Bronchial epithelial cell (primary cell): ENCODE measurements around the gene SEMA4D. TPM values are rescaled to one million over a fixed set of nuclear protein-coding genes. Genes with fewer than 3 reads are reported as not detected.

Source experiments
- DNase-seq: peaks from one replicate; pipeline ENCODE4 v3.0.0-alpha.2; 2010; ENCODE audit warnings: low read depth
- FAIRE-seq: peaks from 2 replicates; lab custom pipeline; 2011; peaks lifted over from hg19 to GRCh38; lab: Jason Lieb, UNC
- H3K27me3 ChIP-seq: 2 replicates; pipeline ENCODE4 v1.5.1; 2011; ENCODE audit warnings: low read length; ENCODE audit not compliant: control insufficient read depth, insufficient read depth
- H3K36me3 ChIP-seq: 2 replicates; pipeline ENCODE4 v1.5.1; 2011; ENCODE audit warnings: low read length; ENCODE audit not compliant: control insufficient read depth, insufficient read depth
- H3K4me3 ChIP-seq: 2 replicates; pipeline ENCODE4 v1.5.1; 2011; ENCODE audit warnings: mild to moderate bottlenecking, low read depth, low read length, control low read depth
- CTCF ChIP-seq: IDR thresholded peaks from 2 replicates; pipeline ENCODE4 v1.5.1; 2011; ENCODE audit warnings: mild to moderate bottlenecking, moderate library complexity, low read length, control low read depth, inconsistent platforms; ENCODE audit not compliant: insufficient read depth, severe bottlenecking
- total RNA-seq: library from RNA; depleted of rRNA; stranded (reverse); fragments of >200 nt; gene quantifications from 2 replicates; pipeline ENCODE4 v1.2.1, GENCODE V29; 2014

Gene SEMA4D
- total RNA-seq, 1 donor from 2014 or later: 1.8 TPM

GRCh38 chr9:89368978-89369377 is 128.9 kb downstream of the SEMA4D start:
- no peak for TF ChIP-seq CTCF
- FAIRE-seq (no peak), DNase-seq (no peak)
- Histone ChIP-seq H3K36me3 (no peaks in the 10 kb centered on the region), H3K4me3 (no peak overlapping the region), H3K27me3 (no peaks in the 10 kb centered on the region)

- Histone ChIP-seq H3K27me3 (no peaks in the 10 kb centered on the region), H3K36me3 (no peaks in the 10 kb centered on the region), H3K4me3 (no peak overlapping the region)
- no peak for TF ChIP-seq CTCF
- DNase-seq: no peak
- no peak for FAIRE-seq
These were observed 129.4 kb downstream of the SEMA4D start for GRCh38 chr9:89368550-89368949.

GRCh38 chr9:89367726-89368437 is 130.0 kb downstream of the SEMA4D start:
- FAIRE-seq (no peak), DNase-seq (no peak)
- no peak for TF ChIP-seq CTCF
- Histone ChIP-seq H3K27me3 (no peaks in the 10 kb centered on the region), H3K36me3 (no peaks in the 10 kb centered on the region), H3K4me3 (no peak overlapping the region)

- FAIRE-seq (no peak), DNase-seq (no peak)
- Histone ChIP-seq H3K4me3 (no peak overlapping the region), H3K36me3 (no peaks in the 10 kb centered on the region), H3K27me3 (no peaks in the 10 kb centered on the region)
- TF ChIP-seq CTCF: no peak
These were observed 130.6 kb downstream of the SEMA4D start for GRCh38 chr9:89367281-89367680.

- no peak for DNase-seq
- H3K36me3 ChIP-seq: peaks cover 2% of the 10 kb centered on the region
- TF ChIP-seq CTCF: no peak
- no peak overlapping the region for H3K4me3 ChIP-seq
- FAIRE-seq: no peak
- no peaks in the 10 kb centered on the region for H3K27me3 ChIP-seq
These were observed 131.2 kb downstream of the SEMA4D start for GRCh38 chr9:89366711-89367110.

- peaks cover 6% of the 10 kb centered on the region for H3K36me3 ChIP-seq
- H3K4me3 ChIP-seq: no peak overlapping the region
- DNase-seq (no peak), FAIRE-seq (no peak)
- TF ChIP-seq CTCF: no peak
- no peaks in the 10 kb centered on the region for H3K27me3 ChIP-seq
These were observed 132.4 kb downstream of the SEMA4D start for GRCh38 chr9:89365532-89365912.
